ENCODE data around the gene DUS1L.

The DUS1L gene

GRCh38 chr17:82055023-82055964 lies 10.3 kb downstream of the DUS1L start:
- DNase-seq = no peak

- no peak for DNase-seq
Observed at GRCh38 chr17:82054351-82055022, 11.1 kb downstream of the DUS1L start.

GRCh38 chr17:82053556-82054263 lies 11.9 kb downstream of the DUS1L start:
- no peak for DNase-seq

GRCh38 chr17:82053130-82053529 lies 12.5 kb downstream of the DUS1L start:
- no peak for DNase-seq

DNA sequence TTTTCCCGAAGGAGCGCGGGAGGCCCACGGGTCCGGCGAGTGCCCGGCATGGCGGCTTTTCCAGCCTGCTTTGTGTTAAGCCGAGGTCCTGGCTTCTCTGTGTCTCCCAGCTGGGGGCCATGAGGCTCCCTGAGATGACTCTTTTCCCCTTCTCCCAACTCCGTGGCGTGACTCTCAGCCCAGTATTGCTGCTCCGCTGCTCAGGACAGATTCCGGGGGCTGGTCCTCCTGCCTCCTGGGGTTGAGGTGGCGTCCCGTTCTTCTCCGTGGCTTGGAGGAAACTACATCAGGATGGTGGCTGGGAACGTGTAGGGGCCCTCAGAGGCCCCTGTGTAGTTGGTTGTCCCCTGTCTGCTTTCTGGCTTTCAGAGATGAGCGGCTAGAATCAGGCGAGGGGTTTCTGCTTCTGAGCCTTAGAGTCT lies 13.0 kb downstream of the DUS1L start:
- no peak for DNase-seq

GRCh38 chr17:82051776-82052637 lies 13.6 kb downstream of the DUS1L start, which contains the start of the genes GPS1 and RFNG:
Gene GPS1, plus strand, starts transcription at chr17:82051898. Its CDS starts 34 bp downstream, at chr17:82051932.
Gene RFNG, minus strand, starts transcription at chr17:82051811. Its CDS starts 45 bp downstream, at chr17:82051766.
- peak; percentile 93 for DNase-seq

DNA sequence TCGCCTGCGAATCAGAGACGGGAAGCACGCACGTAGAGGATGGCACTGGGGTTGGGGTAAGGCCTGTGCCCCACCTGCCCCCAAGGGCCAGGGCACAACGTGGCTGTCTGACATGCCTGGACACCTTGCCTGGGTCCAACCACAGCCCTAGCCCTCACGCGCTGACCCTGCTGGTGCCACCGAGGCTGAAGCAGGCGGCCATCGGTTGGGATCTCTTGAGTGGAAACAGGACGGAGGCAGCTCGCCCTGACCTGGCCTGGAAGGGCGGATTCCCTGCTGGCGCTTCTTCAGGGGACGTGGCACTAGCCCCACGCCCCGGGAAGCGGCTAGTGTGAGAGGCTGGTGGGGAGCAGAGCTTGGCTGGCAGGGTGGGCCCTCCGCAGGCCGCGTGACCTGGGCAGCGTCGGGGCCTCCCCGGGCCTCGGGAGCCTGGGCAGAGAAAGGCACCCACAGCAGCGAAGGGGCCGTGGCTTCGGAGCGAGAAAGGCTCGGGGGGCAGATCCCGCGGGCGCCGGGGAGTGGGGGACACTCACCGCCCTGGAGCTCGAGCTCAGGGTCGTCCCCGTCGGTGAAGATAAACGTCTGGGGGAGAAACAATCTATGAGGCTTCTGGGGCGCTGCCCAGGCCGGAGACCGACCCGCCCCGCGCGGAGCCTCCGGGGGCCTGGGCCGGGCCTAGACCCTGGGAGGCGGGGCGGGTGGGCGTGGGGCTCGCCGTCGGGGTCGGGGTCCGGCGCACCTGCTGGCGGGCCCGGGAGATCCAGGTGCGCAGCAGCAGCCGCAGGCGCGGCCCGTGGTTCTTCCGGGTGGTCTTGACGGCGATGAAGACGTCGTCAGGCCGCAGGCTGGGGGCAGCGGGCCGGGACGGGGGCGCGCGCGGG lies 14.6 kb downstream of the DUS1L start:
- no peak for DNase-seq

- DNase-seq = no peak
Observed at GRCh38 chr17:82050152-82050760, 15.3 kb downstream of the DUS1L start.

DNA sequence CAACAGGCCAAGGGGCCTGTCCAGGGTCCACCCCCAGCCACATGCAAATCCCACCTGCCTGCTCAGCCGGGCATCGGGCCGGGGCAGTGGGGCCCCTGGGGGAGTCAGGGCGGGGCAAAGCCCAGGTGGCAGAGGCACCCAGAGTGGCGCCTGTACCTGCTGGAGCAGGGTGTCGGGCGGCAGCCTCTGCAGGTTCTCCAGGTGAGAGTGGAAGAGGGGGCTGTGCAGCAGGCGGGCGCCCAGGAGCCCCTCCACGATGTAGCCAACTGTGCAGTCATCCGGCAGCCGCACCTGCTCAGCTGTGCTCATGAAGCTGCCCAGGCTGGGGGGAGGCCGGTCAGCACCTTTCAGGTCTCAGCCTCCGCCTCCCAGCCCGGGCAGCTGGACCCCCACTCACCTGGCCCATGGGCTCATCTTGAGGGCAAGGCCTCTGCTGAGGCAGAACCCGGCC lies 16.1 kb downstream of the DUS1L start:
- DNase-seq = no peak

- DNase-seq = no peak
Observed at GRCh38 chr17:82049106-82049505, 16.5 kb downstream of the DUS1L start.

DNA sequence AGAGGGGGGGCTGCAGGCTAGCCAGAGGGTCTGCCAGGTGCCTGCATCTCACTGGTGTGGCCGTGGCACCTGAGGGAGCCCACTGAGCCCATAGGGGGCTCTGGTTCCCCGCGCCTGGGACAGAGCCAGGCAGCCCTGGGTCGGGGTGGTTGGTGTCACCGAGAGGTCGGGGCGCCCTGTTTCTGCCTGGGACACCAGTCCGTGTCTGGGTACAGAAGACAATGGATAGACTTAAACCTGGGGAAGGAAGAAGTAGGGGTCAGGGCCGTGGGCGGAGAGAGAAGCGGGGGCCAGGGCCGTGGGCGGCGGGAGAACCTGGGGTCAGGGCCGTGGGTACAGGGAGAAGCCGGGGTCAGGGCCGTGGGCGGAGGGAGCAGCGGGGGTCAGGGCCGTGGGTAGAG lies 17.0 kb downstream of the DUS1L start:
- no peak for DNase-seq

GRCh38 chr17:82047914-82048570 lies 17.6 kb downstream of the DUS1L start:
- DNase-seq = no peak

DNA sequence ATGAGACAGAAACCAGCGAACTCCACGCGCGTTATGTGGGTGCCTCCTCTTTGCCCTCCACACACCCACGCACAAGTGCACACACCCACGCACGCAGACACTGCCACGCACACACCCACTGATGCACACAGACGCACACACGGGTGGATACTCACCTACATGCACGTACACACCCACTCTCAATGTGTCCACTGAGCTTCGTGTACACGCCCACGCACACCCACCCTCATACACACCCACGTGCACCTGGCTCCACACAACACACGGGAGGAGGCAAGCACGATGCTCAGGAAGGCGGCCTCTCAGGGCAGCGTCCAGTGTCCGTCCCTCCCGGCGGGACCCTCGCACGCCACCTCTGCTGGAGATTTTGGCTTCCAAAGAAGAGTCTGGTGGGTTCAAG lies 18.2 kb downstream of the DUS1L start:
- DNase-seq = no peak

- DNase-seq = no peak
Observed at GRCh38 chr17:82046903-82047302, 18.7 kb downstream of the DUS1L start.

GRCh38 chr17:82045936-82046484 lies 19.6 kb downstream of the DUS1L start:
- DNase-seq = no peak

DNA sequence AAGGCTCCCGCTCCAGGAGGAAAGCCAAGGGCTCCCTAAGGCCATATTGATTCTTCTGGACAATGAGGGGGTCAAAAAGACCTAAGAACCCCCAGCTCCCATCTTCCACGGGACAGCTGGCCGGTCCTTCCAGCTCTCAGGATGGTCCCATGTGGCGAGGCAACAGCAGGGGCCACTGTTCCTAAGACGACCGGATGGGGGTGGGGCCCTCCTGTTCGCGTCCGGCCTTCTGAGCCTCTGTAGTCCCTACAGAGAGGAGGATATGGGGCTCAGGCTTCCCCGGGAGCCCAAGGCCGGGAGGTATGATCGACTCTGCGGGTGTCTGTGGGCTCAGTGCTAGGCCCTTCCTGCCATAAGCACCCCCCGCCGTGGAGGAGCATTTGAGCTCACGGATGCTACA lies 22.1 kb downstream of the DUS1L start:
- no peak for DNase-seq

- no peak for DNase-seq
Observed at GRCh38 chr17:82042649-82043048, 23.0 kb downstream of the DUS1L start.

GRCh38 chr17:82041144-82041814 lies 24.3 kb downstream of the DUS1L start:
- DNase-seq = no peak

DNA sequence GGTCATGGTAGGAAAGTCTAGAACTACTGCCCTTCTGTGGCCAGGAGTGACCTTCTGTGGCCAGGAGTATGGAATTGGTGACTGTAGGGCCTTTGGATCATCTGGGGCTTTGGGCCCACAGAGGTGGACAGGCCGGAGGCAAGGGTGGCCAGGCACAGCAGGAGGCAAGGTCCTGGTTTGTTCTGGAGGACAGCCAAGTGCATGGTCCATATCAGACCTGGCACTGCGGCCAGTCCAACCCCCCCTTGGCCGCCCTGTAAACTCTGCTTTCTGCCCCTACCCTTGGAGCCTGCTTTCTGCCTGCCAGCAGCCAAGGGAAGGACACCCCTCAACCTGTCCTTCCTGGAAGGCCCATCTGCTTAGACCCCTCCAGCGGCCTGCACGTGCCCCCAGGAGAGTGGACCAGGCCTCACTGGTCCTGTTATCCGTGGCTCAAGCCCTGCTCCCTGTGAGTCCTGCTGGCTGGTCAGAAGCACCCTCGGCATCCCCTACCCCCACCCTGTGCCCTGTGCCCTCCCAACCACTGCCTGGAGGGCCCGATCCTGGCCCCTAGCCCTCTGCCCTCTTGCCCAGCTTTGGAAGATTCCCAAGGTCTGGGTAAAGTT lies 25.8 kb downstream of the DUS1L start:
- no peak for DNase-seq

Measured in activated CD8-positive, alpha-beta memory T cell treated with anti-CD3 and anti-CD28 coated beads, Interleukin-2, amount 50 U/mL, for 48 hours (primary cell).